Islet precursor cell (in vitro differentiated cells): ENCODE results near the gene RYR2.
A peak's percentile ranks its signal among the peaks of the same experiment; 100 is the strongest.

ENCODE experiments used
- DNase-seq: peaks from one replicate; pipeline ENCODE4 v3.0.0-alpha.2; 2018

Gene RYR2

DNA sequence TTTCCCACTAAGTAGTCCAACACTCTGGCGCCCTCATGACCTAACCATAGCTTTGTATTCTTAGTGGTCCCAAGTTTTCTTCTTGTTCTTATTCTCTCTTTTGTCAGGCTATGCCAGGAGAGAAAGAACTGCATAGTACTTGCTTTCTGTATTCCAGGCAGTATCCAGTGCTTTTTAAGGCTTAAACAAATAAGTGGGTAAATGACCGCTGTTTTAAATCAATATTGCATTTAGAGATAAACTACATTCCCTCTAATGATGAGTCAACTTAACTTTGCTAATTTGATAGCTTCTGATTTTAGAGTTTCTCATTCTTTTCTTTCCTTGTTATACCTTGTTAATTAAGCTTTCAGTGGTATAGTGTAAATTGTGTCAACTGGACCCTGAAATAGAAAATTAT lies 709.1 kb downstream of the RYR2 start:
- DNase-seq = no peak

DNA sequence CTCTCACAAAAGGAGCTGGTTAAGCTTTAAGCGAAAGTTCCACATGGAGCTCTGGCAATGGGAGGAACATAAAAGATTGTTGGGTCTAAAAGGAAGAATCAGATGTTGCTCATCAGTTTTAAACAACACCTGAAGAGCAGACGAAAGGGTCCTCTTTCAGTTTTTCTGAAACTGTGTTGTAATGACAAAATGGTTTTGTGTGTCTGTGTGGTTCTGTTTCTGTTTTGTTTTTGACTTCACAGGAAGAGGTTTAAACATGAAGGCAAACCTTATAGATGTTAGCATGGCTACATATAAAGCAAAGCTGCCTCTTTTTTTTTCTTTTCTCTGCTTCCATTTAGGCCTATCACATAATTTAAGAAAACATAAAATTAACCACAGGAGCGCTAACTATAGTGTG lies 712.6 kb downstream of the RYR2 start:
- no peak for DNase-seq

DNA sequence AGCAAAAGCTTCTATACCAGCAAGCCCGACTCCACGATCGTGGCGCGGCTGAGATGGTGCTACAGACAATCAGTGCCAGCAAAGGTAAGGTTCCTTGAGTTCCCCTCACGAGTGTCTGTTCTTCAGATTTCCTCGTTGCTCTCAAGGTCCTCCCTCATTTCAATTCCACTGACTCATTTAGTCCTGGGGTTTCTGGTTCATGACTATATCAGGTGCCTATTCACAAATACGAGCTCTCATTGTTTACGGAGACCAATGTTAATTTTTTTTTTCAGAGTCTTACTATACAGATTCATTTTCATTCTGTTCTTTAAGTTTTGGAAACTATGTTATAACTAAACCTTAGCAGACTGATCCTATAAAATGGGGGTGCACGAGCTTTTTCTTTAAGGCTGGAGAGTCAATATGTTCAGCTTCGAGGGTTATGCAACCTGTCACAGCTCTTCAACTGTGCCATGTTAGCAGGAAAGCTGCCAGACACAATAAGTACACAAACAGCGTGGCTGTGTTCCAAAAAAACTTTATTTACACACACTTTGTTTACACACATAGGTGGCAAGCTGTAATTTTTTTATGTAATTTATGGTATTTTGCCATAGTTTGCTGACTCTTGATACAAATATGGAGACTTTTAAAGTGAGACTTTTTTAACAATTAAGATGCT lies 714.5 kb downstream of the RYR2 start:
- no peak for DNase-seq

DNA sequence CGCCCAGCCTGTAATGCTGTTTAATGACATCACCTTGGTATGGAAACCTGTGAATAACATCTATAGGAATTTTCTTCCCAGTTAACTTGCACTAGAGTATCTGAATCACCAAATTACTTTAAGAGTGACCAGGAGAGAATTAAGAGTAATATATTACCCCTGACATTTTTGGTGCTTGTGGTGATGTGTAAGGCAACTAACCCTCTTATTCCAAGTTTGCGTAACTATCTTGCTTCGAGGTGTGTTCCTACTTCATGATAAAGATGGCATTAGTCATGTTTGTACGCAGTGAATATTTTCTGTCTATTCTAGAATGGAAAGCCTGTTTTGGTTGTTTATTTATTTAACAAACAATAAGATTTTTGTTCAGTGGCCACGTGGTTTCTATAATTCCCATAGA lies 717.4 kb downstream of the RYR2 start:
- no peak for DNase-seq

DNA sequence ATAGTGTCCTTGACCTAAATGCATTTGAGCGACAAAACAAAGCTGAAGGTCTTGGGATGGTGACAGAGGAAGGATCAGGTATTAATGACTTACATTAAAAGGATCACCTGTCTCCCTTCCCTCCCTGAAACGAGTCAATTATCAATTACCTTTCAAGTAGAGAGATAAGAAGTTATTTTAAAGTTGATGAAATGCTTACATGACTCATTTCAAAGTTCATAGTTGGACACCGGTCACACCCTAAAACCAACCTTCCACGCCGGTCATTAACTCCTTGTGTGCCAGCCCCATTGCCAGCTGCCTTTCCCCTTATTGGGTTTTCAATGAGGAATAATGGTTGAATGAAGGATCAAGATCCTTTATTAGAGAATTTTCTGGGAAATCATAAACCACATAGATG lies 719.0 kb downstream of the RYR2 start:
- DNase-seq = no peak

DNA sequence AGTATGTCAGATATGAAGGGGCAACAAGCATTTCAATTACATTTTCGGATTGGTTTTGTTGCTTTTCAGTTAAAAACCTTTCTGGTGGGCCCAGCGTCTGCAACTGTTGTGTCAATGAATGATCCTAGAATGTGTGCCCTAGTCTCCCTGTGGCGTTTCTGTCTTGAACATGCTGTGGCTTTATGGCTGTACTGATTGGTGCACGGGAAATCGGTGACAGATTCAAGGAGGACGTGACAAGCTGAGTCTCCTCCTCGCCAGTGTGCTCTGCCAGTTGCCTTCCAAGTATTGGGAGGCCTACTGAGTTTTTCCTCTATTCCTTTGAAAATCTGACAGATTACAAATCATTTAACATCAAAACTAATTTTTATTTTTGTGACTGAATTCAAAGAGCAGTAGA lies 721.2 kb downstream of the RYR2 start:
- DNase-seq = no peak

DNA sequence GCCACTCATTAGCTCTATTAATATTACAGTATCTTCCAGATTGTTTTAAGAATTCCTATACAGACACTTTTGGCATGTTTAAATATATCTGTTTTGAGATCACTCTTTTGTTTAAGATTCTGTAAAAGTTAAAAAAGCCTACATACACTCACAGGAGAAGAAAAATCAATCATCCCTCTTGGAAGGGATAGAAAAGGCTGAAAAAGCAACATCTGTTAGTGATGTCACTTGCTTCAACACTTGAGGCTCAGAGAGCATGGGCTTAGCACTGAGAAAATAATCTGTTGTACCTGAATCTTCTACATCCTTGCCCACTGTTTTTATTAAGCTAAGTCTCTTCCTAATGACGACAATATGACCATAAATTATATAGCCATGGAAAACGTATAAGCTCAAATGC lies 721.8 kb downstream of the RYR2 start:
- DNase-seq = no peak

DNA sequence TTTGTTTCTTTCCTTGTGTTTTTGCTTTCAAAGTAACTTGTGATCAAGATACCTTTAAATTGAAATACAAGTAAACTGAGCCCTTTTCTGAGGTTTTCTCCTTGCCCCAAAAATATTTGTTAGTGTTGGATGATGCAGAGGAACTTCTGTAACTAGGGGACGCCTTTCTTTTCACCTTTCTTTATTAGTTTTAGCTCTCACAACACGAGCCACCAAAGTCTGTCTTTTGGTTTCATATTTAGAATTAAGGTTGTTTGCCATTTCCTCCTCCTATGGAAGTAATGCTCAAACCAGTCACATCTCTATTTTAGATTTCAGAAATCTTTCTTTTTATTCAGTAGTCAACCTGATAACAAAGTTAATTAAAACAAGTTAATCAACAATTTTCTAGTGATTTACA lies 727.9 kb downstream of the RYR2 start:
- DNase-seq = no peak

DNA sequence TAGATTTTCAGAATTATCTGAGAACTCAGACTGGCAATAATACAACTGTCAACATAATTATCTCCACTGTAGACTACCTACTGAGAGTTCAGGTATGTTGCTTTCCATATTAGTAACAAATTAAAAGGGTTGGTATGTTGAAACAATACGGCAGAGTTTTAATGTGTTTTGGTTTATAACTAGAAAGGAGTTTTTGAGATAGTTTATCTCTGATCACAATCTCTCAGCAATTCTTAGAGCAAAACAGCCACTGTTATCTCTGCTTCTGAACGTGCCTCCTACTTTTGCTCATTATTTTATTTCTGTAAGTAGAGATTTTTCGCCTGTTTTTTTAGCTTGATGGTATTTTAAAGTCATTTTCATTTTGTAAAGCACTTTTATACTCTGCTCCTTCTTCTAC lies 730.0 kb downstream of the RYR2 start:
- DNase-seq = no peak

DNA sequence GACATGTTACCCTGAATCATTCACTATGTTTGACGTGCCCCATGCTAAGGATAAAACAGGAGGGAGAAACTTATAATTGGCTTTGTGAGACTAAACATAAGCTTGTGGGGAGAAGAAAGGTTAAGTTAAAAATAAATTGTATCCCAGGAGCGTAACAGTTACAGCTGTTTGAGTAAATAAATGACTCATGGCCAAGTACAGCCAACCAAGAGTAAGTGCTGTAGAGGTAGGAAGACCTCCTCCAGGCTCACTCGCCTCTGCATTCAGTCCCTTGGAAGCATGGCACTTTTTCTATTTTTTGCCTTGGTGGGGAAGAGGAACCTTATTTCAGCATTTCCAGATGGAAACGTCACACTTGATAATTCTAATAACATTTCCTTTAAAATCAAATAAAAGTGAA lies 732.3 kb downstream of the RYR2 start:
- no peak for DNase-seq

DNA sequence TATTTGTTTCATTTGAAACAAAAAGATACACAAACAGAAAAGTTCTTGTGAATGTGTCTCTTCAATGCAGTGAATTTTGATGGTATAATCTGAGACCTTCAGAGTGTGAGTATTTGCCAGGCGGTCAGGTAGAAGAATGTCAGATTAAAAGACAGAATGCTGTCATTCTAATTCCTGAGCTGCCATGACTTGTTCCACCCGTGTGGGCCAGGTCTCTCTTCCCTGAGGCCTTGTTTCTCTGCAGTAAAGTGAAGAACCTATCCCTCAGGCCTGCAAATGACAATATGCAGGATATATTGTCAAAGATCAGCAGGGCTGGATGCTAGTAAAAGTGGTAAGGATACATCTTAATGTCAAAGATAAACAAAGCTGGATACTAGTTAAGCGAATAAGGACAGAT lies 737.4 kb downstream of the RYR2 start:
- DNase-seq = peak; percentile 65

DNA sequence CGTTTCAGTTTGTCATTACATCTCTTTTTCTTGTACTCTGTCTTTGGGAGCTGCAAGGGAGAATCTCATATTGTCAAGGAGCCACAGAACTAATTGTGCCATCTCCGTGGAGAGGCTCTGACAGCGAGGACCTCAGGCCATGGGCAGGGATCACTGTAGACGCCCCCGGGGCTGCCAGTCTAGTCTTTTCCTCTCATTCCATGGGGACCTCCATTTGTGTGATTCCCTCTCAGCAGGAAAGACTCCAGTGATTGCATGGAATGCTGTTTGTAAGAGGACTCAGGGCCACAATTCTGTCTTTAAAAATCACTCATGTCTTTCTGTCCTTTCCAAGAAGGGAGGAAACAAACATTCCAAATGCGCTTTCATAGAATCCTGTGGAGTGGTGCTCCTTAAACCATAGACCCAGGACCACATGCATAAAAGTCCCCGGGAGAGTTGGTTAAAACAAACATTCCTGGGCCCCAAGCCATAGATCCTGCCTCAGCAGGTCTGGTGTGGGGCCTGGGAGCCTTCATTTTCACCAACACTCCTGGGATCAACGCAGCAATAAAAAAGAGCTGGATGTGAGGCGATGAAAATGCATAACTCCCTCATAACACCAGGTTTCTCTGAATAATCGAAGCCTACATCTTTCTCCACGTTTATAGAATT lies 744.2 kb downstream of the RYR2 start:
- peak; percentile 67 for DNase-seq

DNA sequence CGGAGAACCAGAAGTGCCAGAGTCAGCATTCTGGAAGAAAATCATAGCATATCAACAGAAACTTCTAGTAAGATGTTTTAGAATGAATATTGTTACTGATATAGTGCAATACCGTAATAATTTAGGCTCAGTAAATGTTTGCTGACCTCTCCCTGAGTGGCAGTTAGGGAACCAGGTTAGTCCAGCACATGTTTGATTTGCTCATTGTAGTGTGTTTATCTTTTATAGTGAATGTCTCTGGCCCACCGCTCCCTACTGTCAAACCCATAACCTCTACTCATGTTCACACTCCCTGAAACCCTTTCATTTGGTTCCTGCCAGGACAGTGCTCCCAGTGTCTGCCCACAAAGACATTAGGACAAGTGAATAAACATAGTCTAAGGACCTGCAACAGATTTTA lies 746.1 kb downstream of the RYR2 start:
- no peak for DNase-seq

DNA sequence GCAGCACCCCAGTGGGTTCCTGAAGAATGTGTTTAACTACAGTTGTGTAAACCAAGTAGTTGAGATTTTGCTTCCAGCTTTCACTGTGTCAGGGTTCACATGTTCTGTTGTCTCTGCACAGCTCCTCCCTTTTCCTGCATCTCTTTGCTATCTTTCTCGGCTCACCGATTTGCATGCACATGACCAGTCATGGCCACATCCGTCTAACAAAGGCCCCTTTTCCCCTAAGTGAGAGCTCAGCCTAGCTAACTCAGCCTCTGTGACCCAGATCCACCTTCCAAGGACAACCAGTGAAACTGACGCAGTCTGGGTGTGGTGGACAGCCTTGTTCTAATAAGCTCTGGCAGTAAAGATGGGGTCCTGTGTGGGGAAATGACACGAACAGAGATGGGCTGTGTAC lies 747.6 kb downstream of the RYR2 start:
- DNase-seq = no peak

DNA sequence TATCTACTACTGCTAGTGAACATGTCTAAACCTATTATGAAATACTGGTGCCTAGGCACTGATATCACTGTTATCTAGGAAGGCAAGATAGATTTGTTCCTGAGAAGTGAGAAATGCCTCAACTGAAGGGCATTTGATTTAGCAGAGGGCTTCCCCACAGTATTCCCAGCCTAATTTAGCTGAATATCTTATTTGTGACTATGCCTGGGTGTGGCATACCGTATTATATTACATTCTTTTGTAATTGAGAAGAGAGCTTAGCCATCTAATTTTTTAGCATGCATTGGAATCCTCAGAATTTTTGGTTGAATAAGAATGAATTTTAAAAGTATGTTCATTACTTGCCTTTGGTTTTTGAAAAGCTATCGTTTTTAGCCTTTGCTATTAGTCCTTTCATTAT lies 749.6 kb downstream of the RYR2 start:
- DNase-seq = no peak

DNA sequence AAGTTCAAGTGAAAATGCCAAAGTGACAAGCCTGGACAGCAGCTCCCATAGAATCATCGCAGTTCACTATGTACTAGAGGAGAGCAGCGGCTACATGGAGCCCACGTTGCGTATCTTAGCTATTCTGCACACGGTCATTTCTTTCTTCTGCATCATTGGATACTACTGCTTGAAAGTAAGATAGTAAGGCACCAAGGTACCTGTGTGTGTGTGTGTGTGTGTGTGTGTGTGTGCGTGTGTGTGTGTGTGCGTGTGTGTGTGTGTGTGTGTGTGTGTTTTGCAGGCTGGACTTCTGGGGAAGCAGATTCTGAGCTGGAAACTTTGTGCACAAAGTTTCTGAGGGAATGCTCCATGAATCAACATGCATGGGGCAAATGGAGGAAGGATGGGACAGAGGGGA lies 750.2 kb downstream of the RYR2 start:
- no peak for DNase-seq

DNA sequence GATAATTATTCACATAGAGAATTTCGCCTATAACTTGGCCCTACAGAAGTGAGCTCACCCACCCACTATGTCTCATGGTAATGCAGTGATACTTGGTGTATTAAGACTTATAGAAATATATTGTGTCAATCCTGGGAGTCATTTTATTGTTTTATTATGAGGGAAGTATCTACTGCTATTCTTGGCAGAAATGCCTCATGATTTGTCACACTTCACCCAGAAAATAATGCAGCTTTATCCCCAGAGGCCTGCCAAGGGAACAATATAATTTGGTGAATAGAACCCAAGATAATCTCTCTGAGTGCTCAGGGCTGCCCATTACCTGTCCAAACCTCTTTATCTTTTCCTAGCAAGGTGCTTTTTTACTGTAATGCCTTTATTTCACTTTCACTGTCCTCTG lies 750.7 kb downstream of the RYR2 start:
- no peak for DNase-seq

DNA sequence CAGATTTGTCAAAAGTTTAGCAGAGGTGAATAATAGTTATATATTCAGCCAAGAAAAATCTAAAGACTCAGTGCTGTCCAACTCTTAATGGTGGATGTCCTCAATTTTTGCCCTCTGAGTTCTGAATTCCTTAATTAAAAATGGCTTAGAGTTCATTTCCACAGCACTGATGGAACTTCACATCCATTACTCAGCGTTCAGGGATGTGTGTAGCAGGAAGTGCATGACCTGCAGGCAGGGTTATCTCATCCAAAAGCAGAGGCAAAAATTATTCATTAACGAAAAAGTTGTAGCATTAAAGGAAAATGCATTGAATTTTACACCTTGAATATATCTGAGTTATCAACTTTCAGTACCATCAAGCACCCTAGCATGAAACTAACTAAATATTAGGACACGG lies 752.1 kb downstream of the RYR2 start:
- DNase-seq = no peak

DNA sequence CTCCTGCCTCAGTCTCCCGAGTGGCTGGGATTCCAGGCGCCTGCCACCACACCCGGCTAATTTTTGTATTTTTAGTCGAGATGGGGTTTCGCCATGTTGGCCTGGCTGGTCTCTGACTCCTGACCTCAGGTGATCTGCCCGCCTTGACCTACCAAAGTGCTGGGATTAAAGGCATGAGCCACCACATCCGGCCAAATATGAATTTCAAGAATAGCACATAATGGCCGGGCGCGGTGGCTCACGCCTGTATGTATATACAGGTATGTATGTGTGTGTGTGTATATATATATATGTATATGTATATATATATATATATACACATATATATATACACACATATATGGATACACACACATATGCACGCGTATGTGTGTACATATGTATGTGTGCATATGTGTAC lies 753.6 kb downstream of the RYR2 start:
- no peak for DNase-seq

DNA sequence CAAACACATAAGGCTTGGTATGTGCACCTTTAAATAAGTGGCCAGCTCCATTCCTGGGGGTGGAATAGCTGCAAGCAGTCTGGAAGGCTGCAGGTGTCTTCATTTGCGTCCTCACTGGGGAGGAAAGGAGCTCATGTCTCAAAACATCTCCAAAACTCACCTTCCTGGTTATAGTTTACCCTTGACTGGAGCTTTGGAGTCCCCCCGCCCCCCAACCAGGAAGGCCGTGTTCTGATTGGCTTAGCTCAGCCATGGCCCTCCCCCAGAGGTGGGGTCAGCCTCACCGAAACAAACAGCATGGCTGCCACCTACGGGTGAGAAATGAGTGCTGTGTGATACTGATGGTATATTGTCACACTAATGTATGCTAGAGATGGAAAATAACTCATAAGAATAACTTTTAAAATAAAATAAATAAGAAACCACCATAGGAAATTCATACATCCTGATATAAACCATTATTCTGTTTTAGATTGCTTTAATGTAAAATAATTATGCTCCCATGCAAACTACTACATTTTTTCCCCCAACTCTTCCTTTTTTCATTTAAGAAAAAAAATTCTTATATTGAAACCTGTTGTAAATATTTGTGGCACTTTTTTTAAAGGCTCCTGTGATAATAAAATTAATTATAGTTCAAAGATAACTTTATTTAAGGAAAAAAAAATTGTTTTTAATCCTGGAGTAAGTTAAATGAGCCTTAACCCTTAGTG lies 757.9 kb downstream of the RYR2 start:
- DNase-seq = peak; percentile 88

DNA sequence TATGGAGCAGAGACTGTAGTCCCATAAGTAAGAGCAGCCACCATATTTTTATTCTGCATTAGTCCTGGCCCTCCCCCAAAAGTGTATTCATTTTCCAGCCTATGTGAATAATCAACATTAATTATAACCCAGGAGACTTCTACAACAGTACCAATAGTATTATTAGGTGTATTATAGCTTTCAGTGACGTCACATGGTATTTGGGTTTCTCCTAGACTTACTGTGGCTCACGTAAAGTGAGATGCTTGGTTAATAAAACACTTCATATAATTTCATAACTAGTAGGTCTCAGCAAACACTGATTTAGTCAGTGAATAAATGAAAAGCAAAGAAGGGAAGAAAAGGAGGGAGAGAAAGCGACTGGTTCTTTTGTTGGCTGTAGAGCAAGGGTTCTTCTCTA lies 762.5 kb downstream of the RYR2 start:
- no peak for DNase-seq

DNA sequence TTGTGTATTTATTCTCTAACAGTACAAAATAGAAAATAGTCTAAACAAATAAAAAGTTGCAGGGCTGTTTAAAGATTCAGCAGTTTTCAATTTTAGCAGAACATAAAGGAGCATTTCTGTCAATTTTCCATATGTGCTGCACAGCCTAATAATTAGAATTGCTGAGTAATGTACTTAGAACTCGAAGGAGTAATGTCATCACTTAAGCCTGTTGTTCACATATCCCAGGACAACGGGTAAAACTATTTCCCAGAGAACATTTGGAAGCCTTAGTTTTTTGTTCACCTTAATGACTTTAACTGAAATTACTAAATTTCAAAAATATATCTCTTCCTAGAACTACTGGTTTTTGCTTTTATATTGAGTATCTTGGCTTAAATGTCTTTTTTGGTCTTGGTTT lies 767.1 kb downstream of the RYR2 start:
- no peak for DNase-seq

DNA sequence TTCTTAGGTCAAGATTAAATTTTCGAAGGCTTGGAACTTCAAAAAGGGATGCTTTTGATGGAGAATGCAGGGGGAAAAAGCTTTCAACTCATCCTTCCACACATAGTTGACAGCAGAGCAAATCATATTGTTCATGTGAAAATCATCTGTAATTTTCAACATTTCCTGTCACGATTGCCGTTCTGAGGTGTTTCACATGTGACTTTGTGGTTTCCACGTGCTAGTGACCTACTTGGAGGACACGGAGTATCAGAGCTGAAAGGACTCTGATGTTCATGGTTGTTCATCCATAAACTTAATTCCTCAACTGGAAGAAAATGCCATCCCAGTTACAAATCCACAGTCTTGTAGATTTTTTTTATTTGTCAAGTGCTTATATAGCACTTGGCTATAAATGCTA lies 769.6 kb downstream of the RYR2 start:
- DNase-seq = no peak

DNA sequence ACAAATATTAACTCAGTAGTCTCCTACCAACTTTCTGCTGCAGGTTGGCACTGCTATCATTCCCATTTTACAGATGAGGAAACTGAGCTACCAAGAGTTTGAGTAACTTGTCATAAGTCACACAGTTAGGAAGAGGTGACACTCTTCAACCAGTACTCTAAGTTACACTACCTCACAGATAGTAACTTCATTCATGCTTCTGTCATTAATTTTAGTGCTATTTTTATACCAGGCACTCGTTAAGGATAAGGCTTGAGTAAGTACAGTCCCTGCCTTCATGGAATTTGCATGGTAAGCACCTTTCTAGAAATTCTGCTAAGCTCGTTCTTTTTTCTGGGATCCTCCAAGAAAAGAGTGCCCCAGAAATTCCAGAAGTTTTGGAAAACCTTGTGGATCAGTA lies 770.1 kb downstream of the RYR2 start:
- no peak for DNase-seq
